Activated naive CD4-positive, alpha-beta T cell treated with anti-CD3 and anti-CD28 coated beads for 36 hours (primary cell): ENCODE results near the gene NOC2L. TPM values are rescaled to one million over a fixed set of nuclear protein-coding genes. Genes with fewer than 3 reads are reported as not detected.

Experiments used
- CTCF ChIA-PET: fragments of 350-600 bp; sonication (Branson Sonifier 250); formaldehyde crosslinking; loops from one replicate; lab custom pipeline; 2021; ENCODE audit warnings: antibody characterized with exemption; lab: Charles Lee
- DNase-seq: peaks from one replicate; pipeline ENCODE4 v3.0.0-alpha.2; 2020
- H3K27ac Mint-ChIP-seq: one replicate; pipeline ENCODE4 v1.8.0; 2021; ENCODE audit warnings: mild to moderate bottlenecking, mixed read lengths
- H3K27me3 Mint-ChIP-seq: one replicate; pipeline ENCODE4 v1.8.0; 2021; ENCODE audit warnings: low read depth, mixed read lengths
- H3K36me3 Mint-ChIP-seq: one replicate; pipeline ENCODE4 v1.8.0; 2021; ENCODE audit warnings: low read depth, mixed read lengths
- H3K4me1 Mint-ChIP-seq: one replicate; pipeline ENCODE4 v1.8.0; 2021; ENCODE audit warnings: low read depth, mixed read lengths
- H3K4me3 Mint-ChIP-seq: one replicate; pipeline ENCODE4 v1.8.0; 2021; ENCODE audit warnings: mild to moderate bottlenecking, moderate library complexity, mixed read lengths
- H3K9me3 Mint-ChIP-seq: one replicate; pipeline ENCODE4 v1.8.0; 2021; ENCODE audit warnings: mixed read lengths
- intact Hi-C: fragments of 100-400 bp; cut with micrococcal nuclease; formaldehyde crosslinking; loops from one replicate; pipeline ENCODE4 v1.15.1; 2023
- total RNA-seq, 2 experiments: library from RNA; stranded (reverse); gene quantifications; one replicate each; pipeline ENCODE4 v1.2.3, GENCODE V29; 2021

NOC2L gene
- total RNA-seq, 2 experiments from 2014 or later, result 113 to 119 TPM

DNA sequence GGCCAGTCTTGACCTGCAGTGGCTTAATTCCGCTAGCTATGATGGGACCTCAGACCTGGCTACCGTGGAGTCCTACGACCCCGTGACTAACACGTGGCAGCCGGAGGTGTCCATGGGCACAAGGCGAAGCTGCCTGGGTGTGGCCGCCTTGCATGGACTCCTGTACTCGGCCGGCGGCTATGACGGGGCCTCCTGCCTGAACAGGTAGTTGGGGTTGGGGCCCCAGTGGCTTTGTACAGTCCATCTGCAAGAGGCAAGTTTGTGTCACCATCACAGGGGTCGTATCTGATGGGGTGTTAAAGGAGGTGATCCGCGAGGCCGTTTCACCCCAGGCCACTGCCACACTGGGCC is 4.2 kb upstream of the NOC2L start:
- peaks cover 6% of the 10 kb centered on the region for H3K36me3 Mint-ChIP-seq
- CTCF ChIA-PET, result no interaction called here
- peaks cover 1% of the 10 kb centered on the region for H3K27me3 Mint-ChIP-seq
- no peaks in the 10 kb centered on the region for H3K9me3 Mint-ChIP-seq
- intact Hi-C loops, result no loop called here
- H3K27ac Mint-ChIP-seq, result no peak overlapping the region
- no peak overlapping the region for H3K4me3 Mint-ChIP-seq
- H3K4me1 Mint-ChIP-seq, result peaks cover 18% of the 10 kb centered on the region
- DNase-seq, result no peak

DNA sequence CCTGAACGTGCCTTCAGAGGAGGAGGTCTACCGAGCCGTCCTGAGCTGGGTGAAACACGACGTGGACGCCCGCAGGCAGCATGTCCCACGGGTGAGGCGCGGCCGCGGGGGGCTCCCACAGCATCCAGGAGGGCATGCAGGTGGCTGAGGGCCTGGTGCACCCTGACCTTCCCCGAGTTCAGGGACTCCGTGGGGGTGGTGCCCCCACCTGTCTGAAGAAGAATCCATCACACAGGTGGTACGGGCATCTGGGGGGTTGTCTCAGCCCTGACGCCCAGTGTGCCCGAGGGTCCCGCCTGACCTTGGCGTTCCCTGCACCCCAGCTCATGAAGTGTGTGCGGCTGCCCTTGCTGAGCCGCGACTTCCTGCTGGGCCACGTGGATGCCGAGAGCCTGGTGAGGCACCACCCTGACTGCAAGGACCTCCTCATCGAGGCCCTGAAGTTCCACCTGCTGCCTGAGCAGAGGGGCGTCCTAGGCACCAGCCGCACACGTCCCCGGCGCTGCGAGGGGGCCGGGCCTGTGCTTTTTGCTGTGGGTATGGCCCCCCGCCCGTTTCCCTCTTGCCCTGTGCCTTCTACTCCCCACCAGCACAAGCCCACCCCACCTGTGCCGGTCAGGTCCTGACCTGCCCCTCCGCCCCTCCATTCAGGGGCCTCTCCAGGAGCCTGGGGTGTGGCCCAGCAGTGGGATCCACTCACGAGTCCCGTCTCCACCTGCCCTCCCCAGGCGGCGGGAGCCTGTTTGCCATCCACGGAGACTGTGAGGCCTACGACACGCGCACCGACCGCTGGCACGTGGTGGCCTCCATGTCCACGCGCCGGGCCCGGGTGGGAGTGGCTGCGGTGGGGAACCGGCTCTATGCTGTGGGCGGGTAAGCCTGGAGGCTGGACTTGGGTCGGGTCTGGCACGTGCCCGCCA is 3.6 kb upstream of the NOC2L start:
- Mint-ChIP-seq H3K4me1 (peaks cover 23% of the 10 kb centered on the region), H3K4me3 (peak overlapping the region; percentile 64), H3K9me3 (no peaks in the 10 kb centered on the region), H3K36me3 (peaks cover 8% of the 10 kb centered on the region), H3K27ac (no peak overlapping the region), H3K27me3 (no peaks in the 10 kb centered on the region)
- intact Hi-C loops, result no loop called here
- CTCF ChIA-PET, result no interaction called here
- DNase-seq, result no peak

- CTCF ChIA-PET, result interaction anchor here (1.2 kb wide), 1 partner anchor 22 kb away, joined by 3 read pairs; no protein-coding TSS in a partner anchor
- no peaks in the 10 kb centered on the region for H3K27me3 Mint-ChIP-seq
- H3K36me3 Mint-ChIP-seq, result peaks cover 11% of the 10 kb centered on the region
- DNase-seq, result no peak
- intact Hi-C loops, result no loop called here
- peaks cover 20% of the 10 kb centered on the region for H3K4me1 Mint-ChIP-seq
- H3K4me3 Mint-ChIP-seq, result peak overlapping the region; percentile 52
- no peak overlapping the region for H3K27ac Mint-ChIP-seq
- no peaks in the 10 kb centered on the region for H3K9me3 Mint-ChIP-seq
These were observed 2.1 kb upstream of the NOC2L start for GRCh38 chr1:961132-961669.

GRCh38 chr1:960363-961131 is 1.5 kb upstream of the NOC2L start, which contains the start of gene KLHL17:
Gene KLHL17 (plus strand): TSS chr1:960584. CDS start chr1:960694, 110 bp downstream.
- H3K9me3 Mint-ChIP-seq, result no peaks in the 10 kb centered on the region
- H3K27me3 Mint-ChIP-seq, result no peaks in the 10 kb centered on the region
- H3K4me3 Mint-ChIP-seq, result peak within 1 kb of the TSS; percentile 98
- intact Hi-C loops, result no loop called here
- DNase-seq, result peak; percentile 85
- no peak within 1 kb of the TSS for H3K27ac Mint-ChIP-seq
- peaks cover 17% of the 10 kb centered on the region for H3K4me1 Mint-ChIP-seq
- CTCF ChIA-PET, result interaction anchor here (1.2 kb wide), 1 partner anchor 23 kb away, joined by 3 read pairs; no protein-coding TSS in a partner anchor
- H3K36me3 Mint-ChIP-seq, result peaks cover 16% of the 10 kb centered on the region

- H3K36me3 Mint-ChIP-seq, result peaks cover 20% of the 10 kb centered on the region
- H3K9me3 Mint-ChIP-seq, result no peaks in the 10 kb centered on the region
- no peak overlapping the region for H3K27ac Mint-ChIP-seq
- intact Hi-C loops, result loop anchor here (1.0 to 2.0 kb wide), 3 partner anchors 7 to 156 kb away; partner anchors contain the start of gene C1orf159
- H3K4me3 Mint-ChIP-seq, result peak overlapping the region; percentile 98
- no peak for DNase-seq
- CTCF ChIA-PET, result no interaction called here
- no peaks in the 10 kb centered on the region for H3K27me3 Mint-ChIP-seq
- H3K4me1 Mint-ChIP-seq, result peaks cover 17% of the 10 kb centered on the region
These were observed 791 bp upstream of the NOC2L start for GRCh38 chr1:959731-960362.

GRCh38 chr1:956636-957035 is 2.4 kb downstream of the NOC2L start:
- CTCF ChIA-PET, result no interaction called here
- peaks cover 14% of the 10 kb centered on the region for H3K4me1 Mint-ChIP-seq
- H3K27me3 Mint-ChIP-seq, result no peaks in the 10 kb centered on the region
- no peak overlapping the region for H3K27ac Mint-ChIP-seq
- no peak for DNase-seq
- H3K36me3 Mint-ChIP-seq, result peaks cover 27% of the 10 kb centered on the region
- intact Hi-C loops, result no loop called here
- no peak overlapping the region for H3K4me3 Mint-ChIP-seq
- no peaks in the 10 kb centered on the region for H3K9me3 Mint-ChIP-seq

- CTCF ChIA-PET, result no interaction called here
- H3K9me3 Mint-ChIP-seq, result no peaks in the 10 kb centered on the region
- intact Hi-C loops, result no loop called here
- H3K4me1 Mint-ChIP-seq, result peaks cover 14% of the 10 kb centered on the region
- H3K36me3 Mint-ChIP-seq, result peaks cover 35% of the 10 kb centered on the region
- no peak overlapping the region for H3K27ac Mint-ChIP-seq
- H3K4me3 Mint-ChIP-seq, result no peak overlapping the region
- no peaks in the 10 kb centered on the region for H3K27me3 Mint-ChIP-seq
- DNase-seq, result no peak
These were observed 3.6 kb downstream of the NOC2L start for GRCh38 chr1:955474-955873.

DNA sequence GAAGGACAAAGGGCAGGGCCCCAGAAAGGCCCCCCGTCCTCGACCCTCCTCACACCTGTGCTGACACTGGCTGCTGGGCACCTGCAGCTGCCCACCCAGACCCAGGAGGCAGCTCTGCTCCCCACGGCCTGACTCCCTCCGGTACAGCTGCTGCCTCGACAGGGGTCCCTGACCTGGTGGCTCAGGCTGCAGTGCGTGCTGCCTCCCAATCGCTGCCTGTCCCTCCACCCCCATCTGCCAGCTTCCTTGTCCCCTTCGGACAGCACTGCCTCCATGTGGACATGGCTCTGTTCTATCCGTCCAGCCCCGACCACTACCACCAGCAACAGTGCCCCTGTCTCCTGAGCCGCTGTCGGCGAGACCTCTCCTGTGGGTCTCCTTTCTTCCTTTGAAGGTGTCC is 4.1 kb downstream of the NOC2L start:
- no peaks in the 10 kb centered on the region for H3K27me3 Mint-ChIP-seq
- no peaks in the 10 kb centered on the region for H3K9me3 Mint-ChIP-seq
- peaks cover 14% of the 10 kb centered on the region for H3K4me1 Mint-ChIP-seq
- CTCF ChIA-PET, result no interaction called here
- no peak overlapping the region for H3K4me3 Mint-ChIP-seq
- no peak for DNase-seq
- intact Hi-C loops, result no loop called here
- peaks cover 40% of the 10 kb centered on the region for H3K36me3 Mint-ChIP-seq
- no peak overlapping the region for H3K27ac Mint-ChIP-seq

GRCh38 chr1:953524-954320 is 5.3 kb downstream of the NOC2L start:
- no peak overlapping the region for H3K27ac Mint-ChIP-seq
- H3K4me3 Mint-ChIP-seq, result no peak overlapping the region
- no peak for DNase-seq
- intact Hi-C loops, result no loop called here
- H3K36me3 Mint-ChIP-seq, result peaks cover 43% of the 10 kb centered on the region
- H3K4me1 Mint-ChIP-seq, result peaks cover 12% of the 10 kb centered on the region
- no peaks in the 10 kb centered on the region for H3K27me3 Mint-ChIP-seq
- CTCF ChIA-PET, result interaction anchor here (0.6 kb wide), 1 partner anchor 10 kb away, joined by 3 read pairs; no protein-coding TSS in a partner anchor
- H3K9me3 Mint-ChIP-seq, result no peaks in the 10 kb centered on the region

- intact Hi-C loops, result no loop called here
- Mint-ChIP-seq H3K27ac (no peak overlapping the region), H3K4me3 (no peak overlapping the region), H3K27me3 (no peaks in the 10 kb centered on the region), H3K4me1 (peaks cover 5% of the 10 kb centered on the region), H3K36me3 (peaks cover 40% of the 10 kb centered on the region), H3K9me3 (no peaks in the 10 kb centered on the region)
- DNase-seq, result no peak
- CTCF ChIA-PET, result no interaction called here
These were observed 6.5 kb downstream of the NOC2L start for GRCh38 chr1:952603-953002.

- intact Hi-C loops, result no loop called here
- CTCF ChIA-PET, result no interaction called here
- Mint-ChIP-seq H3K9me3 (no peaks in the 10 kb centered on the region), H3K27me3 (no peaks in the 10 kb centered on the region), H3K4me3 (no peak overlapping the region), H3K36me3 (peaks cover 39% of the 10 kb centered on the region), H3K4me1 (peaks cover under 1% of the 10 kb centered on the region), H3K27ac (no peak overlapping the region)
- no peak for DNase-seq
These were observed 6.9 kb downstream of the NOC2L start for GRCh38 chr1:952201-952600.
